Measurements from ENCODE around the gene OBP2B.
"Not testable (repeated sequence)": the region's sequence is repeated elsewhere in the genome, so short reads cannot be mapped to it uniquely, and the experiment has no call there.

- not testable (repeated sequence) for TF ChIP-seq CTCF (IDR thresholded peaks at IDR 0.05; ENCODE audit: insufficient read depth, low read length, poor library complexity, severe bottlenecking); EZH2phosphoT487 (conservative IDR thresholded peaks at IDR 0.05; ENCODE audit: low read length)
These were observed 39.4 kb downstream of the OBP2B start for GRCh38 chr9:133169687-133170086.
